Stimulated activated naive CD8-positive, alpha-beta T cell treated with anti-CD3 and anti-CD28 coated beads, Interleukin-15, amount 100 ng/mL, for 72 hours (primary cell): ENCODE data around the gene LAPTM4A.
A peak's percentile ranks its signal among the peaks of the same experiment; 100 is the strongest.

Source experiments
- ATAC-seq: fragments of 150-1000 bp; cut with Tn5 transposase; 2 replicates; pipeline ENCODE4 v1.10.0; 2021; ENCODE audit warnings: mild to moderate bottlenecking, moderate library complexity
- DNase-seq, 2 donors: peaks; one replicate each; pipeline ENCODE4 v3.0.0; 2021 to 2022
- H3K27ac Mint-ChIP-seq, 2 donors: one replicate each; pipeline ENCODE4 v1.8.0; 2022; ENCODE audit warnings: mild to moderate bottlenecking in 2 of 2, mixed read lengths in 2 of 2, moderate library complexity in 2 of 2
- H3K27me3 Mint-ChIP-seq: one replicate; pipeline ENCODE4 v1.8.0; 2022; ENCODE audit warnings: mixed read lengths
- H3K4me1 Mint-ChIP-seq: one replicate; pipeline ENCODE4 v1.8.0; 2022; ENCODE audit warnings: mild to moderate bottlenecking, mixed read lengths
- H3K4me3 Mint-ChIP-seq, 2 donors: one replicate each; pipeline ENCODE4 v1.8.0; 2022; ENCODE audit warnings: mild to moderate bottlenecking in 2 of 2, mixed read lengths in 2 of 2, moderate library complexity in 1 of 2
- H3K9me3 Mint-ChIP-seq, 2 donors: one replicate each; pipeline ENCODE4 v1.8.0; 2022; ENCODE audit warnings: mixed read lengths in 2 of 2

LAPTM4A gene

GRCh38 chr2:19993731-19994130, 57.7 kb downstream of the LAPTM4A start:
- H3K9me3 Mint-ChIP-seq, result peaks cover 0 to 7% of the 10 kb centered on the region in 2 donors
- DNase-seq (no peak), ATAC-seq (no peak)
- peaks cover 16% of the 10 kb centered on the region for H3K4me1 Mint-ChIP-seq
- H3K27ac Mint-ChIP-seq, result no peak overlapping the region
- H3K27me3 Mint-ChIP-seq, result peaks cover 33% of the 10 kb centered on the region
- no peak overlapping the region for H3K4me3 Mint-ChIP-seq

GRCh38 chr2:19991895-19992294, 59.5 kb downstream of the LAPTM4A start:
- Mint-ChIP-seq H3K27me3 (peaks cover 33% of the 10 kb centered on the region), H3K9me3 (peaks cover 0 to 7% of the 10 kb centered on the region in 2 donors), H3K27ac (no peak overlapping the region), H3K4me1 (peaks cover 24% of the 10 kb centered on the region), H3K4me3 (no peak overlapping the region)
- ATAC-seq (no peak), DNase-seq (no peak)

GRCh38 chr2:19990416-19990728, 61.1 kb downstream of the LAPTM4A start:
- peaks cover 24% of the 10 kb centered on the region for H3K4me1 Mint-ChIP-seq
- DNase-seq (no peak), ATAC-seq (no peak)
- peaks cover 0 to 7% of the 10 kb centered on the region in 2 donors for H3K9me3 Mint-ChIP-seq
- H3K4me3 Mint-ChIP-seq, result peak overlapping the region; percentile 92 to 97
- H3K27me3 Mint-ChIP-seq, result peaks cover 20% of the 10 kb centered on the region
- H3K27ac Mint-ChIP-seq, result peak overlapping the region; percentile 69 to 98

GRCh38 chr2:19989667-19990415, 61.6 kb downstream of the LAPTM4A start, which contains the start of gene WDR35:
Gene WDR35 (minus strand): TSS chr2:19990105. CDS start chr2:19990015, 90 bp downstream.
- ATAC-seq (peak; percentile 97), DNase-seq (peak; percentile 92 to 94)
- Mint-ChIP-seq H3K9me3 (peaks cover 0 to 7% of the 10 kb centered on the region in 2 donors), H3K27me3 (peaks cover 20% of the 10 kb centered on the region), H3K4me1 (peaks cover 24% of the 10 kb centered on the region), H3K27ac (peak within 1 kb of the TSS; percentile 95 to 98), H3K4me3 (peak within 1 kb of the TSS; percentile 92 to 97)

GRCh38 chr2:19989342-19989666, 62.1 kb downstream of the LAPTM4A start:
- H3K27me3 Mint-ChIP-seq, result peaks cover 20% of the 10 kb centered on the region
- peak overlapping the region; percentile 95 to 98 for H3K27ac Mint-ChIP-seq
- DNase-seq, result no peak

GRCh38 chr2:19988600-19988999, 62.8 kb downstream of the LAPTM4A start:
- H3K4me1 Mint-ChIP-seq, result peaks cover 24% of the 10 kb centered on the region
- peaks cover 0 to 7% of the 10 kb centered on the region in 2 donors for H3K9me3 Mint-ChIP-seq
- no peak for DNase-seq
- peaks cover 19% of the 10 kb centered on the region for H3K27me3 Mint-ChIP-seq
- H3K27ac Mint-ChIP-seq, result no peak overlapping the region
- ATAC-seq, result no peak
- peak overlapping the region; percentile 92 to 97 for H3K4me3 Mint-ChIP-seq

More at GRCh38 chr2:19989342-19989666, 62.1 kb downstream of the LAPTM4A start:
- ATAC-seq, result no peak
- Mint-ChIP-seq H3K4me3 (peak overlapping the region; percentile 92 to 97), H3K4me1 (peaks cover 24% of the 10 kb centered on the region), H3K9me3 (peaks cover 0 to 7% of the 10 kb centered on the region in 2 donors)

GRCh38 chr2:19987936-19988335, 63.5 kb downstream of the LAPTM4A start:
- DNase-seq (no peak), ATAC-seq (no peak)
- peaks cover 0 to 7% of the 10 kb centered on the region in 2 donors for H3K9me3 Mint-ChIP-seq
- H3K4me1 Mint-ChIP-seq, result peaks cover 27% of the 10 kb centered on the region
- no peak overlapping the region for H3K27ac Mint-ChIP-seq
- H3K4me3 Mint-ChIP-seq, result no peak overlapping the region
- H3K27me3 Mint-ChIP-seq, result peaks cover 12% of the 10 kb centered on the region
